GM12892 (cell line): Measurements from ENCODE around the gene EPN2.

Experiments used
- POLR2A ChIP-seq: IDR thresholded peaks from 2 replicates; pipeline ENCODE4 v1.6.1; 2011; ENCODE audit warnings: low read depth, low read length, control low read depth
- POLR2AphosphoS5 ChIP-seq: IDR thresholded peaks from 2 replicates; pipeline ENCODE4 v1.6.1; 2011; ENCODE audit warnings: low read depth, low read length, control low read depth
- TAF1 ChIP-seq: IDR thresholded peaks from 2 replicates; pipeline ENCODE4 v1.6.1; 2011; ENCODE audit warnings: low read depth, mild to moderate bottlenecking, control low read depth, low read length, borderline replicate concordance

- no peak for TF ChIP-seq POLR2A
- no peak for TF ChIP-seq POLR2AphosphoS5
- TF ChIP-seq TAF1, result no peak
Measured at GRCh38 chr17:19372866-19373504, 135.8 kb downstream of the EPN2 start.
